Central memory CD8-positive, alpha-beta T cell (primary cell): ENCODE data around the gene UBL7.

ENCODE experiments used
- ATAC-seq: fragments of 150-1000 bp; cut with Tn5 transposase; replicated peaks from 2 replicates; pipeline ENCODE4 v1.10.0; 2022; ENCODE audit warnings: mild to moderate bottlenecking, moderate FRiP score, moderate number of reproducible peaks; ENCODE audit not compliant: poor library complexity, severe bottlenecking; ENCODE audit errors: extremely low read depth
- DNase-seq, 2 donors: peaks; one replicate each; pipeline ENCODE4 v3.0.0; 2021; ENCODE audit warnings: low spot score in 2 of 2
- H3K27ac Mint-ChIP-seq: one replicate; pipeline ENCODE4 v1.8.0; 2022; ENCODE audit warnings: low read depth, mild to moderate bottlenecking, moderate library complexity, mixed read lengths
- H3K27me3 Mint-ChIP-seq: one replicate; pipeline ENCODE4 v1.8.0; 2022; ENCODE audit warnings: mixed read lengths
- H3K36me3 Mint-ChIP-seq: one replicate; pipeline ENCODE4 v1.8.0; 2022; ENCODE audit warnings: mild to moderate bottlenecking, moderate library complexity, mixed read lengths; ENCODE audit not compliant: insufficient read depth
- H3K4me1 Mint-ChIP-seq: one replicate; pipeline ENCODE4 v1.8.0; 2022; ENCODE audit warnings: mixed read lengths
- H3K4me3 Mint-ChIP-seq: one replicate; pipeline ENCODE4 v1.8.0; 2022; ENCODE audit warnings: mild to moderate bottlenecking, moderate library complexity, mixed read lengths
- H3K9me3 Mint-ChIP-seq: one replicate; pipeline ENCODE4 v1.8.0; 2022; ENCODE audit warnings: mixed read lengths

Gene UBL7

GRCh38 chr15:74431116-74431515, 29.8 kb downstream of the UBL7 start:
- ATAC-seq: no peak
- H3K4me1 Mint-ChIP-seq: peaks cover 78% of the 10 kb centered on the region
- peaks cover 4% of the 10 kb centered on the region for H3K36me3 Mint-ChIP-seq
- H3K4me3 Mint-ChIP-seq: peak overlapping the region; percentile 83
- no peak for DNase-seq
- H3K27me3 Mint-ChIP-seq: no peaks in the 10 kb centered on the region
- no peaks in the 10 kb centered on the region for H3K9me3 Mint-ChIP-seq
- peak overlapping the region; percentile 20 for H3K27ac Mint-ChIP-seq

GRCh38 chr15:74430510-74430951, 30.4 kb downstream of the UBL7 start:
- H3K9me3 Mint-ChIP-seq: no peaks in the 10 kb centered on the region
- no peaks in the 10 kb centered on the region for H3K27me3 Mint-ChIP-seq
- no peak overlapping the region for H3K27ac Mint-ChIP-seq
- ATAC-seq: no peak
- H3K36me3 Mint-ChIP-seq: peaks cover 4% of the 10 kb centered on the region
- peaks cover 83% of the 10 kb centered on the region for H3K4me1 Mint-ChIP-seq
- DNase-seq: no peak
- peak overlapping the region; percentile 83 for H3K4me3 Mint-ChIP-seq

- peaks cover 81% of the 10 kb centered on the region for H3K4me1 Mint-ChIP-seq
- H3K36me3 Mint-ChIP-seq: peaks cover 4% of the 10 kb centered on the region
- no peaks in the 10 kb centered on the region for H3K9me3 Mint-ChIP-seq
- peak overlapping the region; percentile 23 for H3K27ac Mint-ChIP-seq
- no peak for ATAC-seq
- DNase-seq: no peak
- H3K4me3 Mint-ChIP-seq: no peak overlapping the region
- H3K27me3 Mint-ChIP-seq: no peaks in the 10 kb centered on the region
These were observed 31.1 kb downstream of the UBL7 start for GRCh38 chr15:74429781-74430400.

GRCh38 chr15:74428970-74429780, 31.8 kb downstream of the UBL7 start:
- no peaks in the 10 kb centered on the region for H3K27me3 Mint-ChIP-seq
- DNase-seq: no peak
- peak overlapping the region; percentile 85 for H3K27ac Mint-ChIP-seq
- H3K4me3 Mint-ChIP-seq: no peak overlapping the region
- no peaks in the 10 kb centered on the region for H3K9me3 Mint-ChIP-seq
- H3K36me3 Mint-ChIP-seq: peaks cover 4% of the 10 kb centered on the region
- ATAC-seq: no peak
- peaks cover 81% of the 10 kb centered on the region for H3K4me1 Mint-ChIP-seq

- H3K27me3 Mint-ChIP-seq: no peaks in the 10 kb centered on the region
- ATAC-seq: no peak
- no peak overlapping the region for H3K4me3 Mint-ChIP-seq
- peaks cover 2% of the 10 kb centered on the region for H3K36me3 Mint-ChIP-seq
- H3K9me3 Mint-ChIP-seq: no peaks in the 10 kb centered on the region
- H3K27ac Mint-ChIP-seq: peak overlapping the region; percentile 85
- no peak for DNase-seq
- peaks cover 86% of the 10 kb centered on the region for H3K4me1 Mint-ChIP-seq
These were observed 32.5 kb downstream of the UBL7 start for GRCh38 chr15:74428442-74428787.

- H3K4me3 Mint-ChIP-seq: no peak overlapping the region
- no peaks in the 10 kb centered on the region for H3K9me3 Mint-ChIP-seq
- ATAC-seq: no peak
- no peaks in the 10 kb centered on the region for H3K27me3 Mint-ChIP-seq
- peaks cover 89% of the 10 kb centered on the region for H3K4me1 Mint-ChIP-seq
- H3K36me3 Mint-ChIP-seq: peaks cover 2% of the 10 kb centered on the region
- H3K27ac Mint-ChIP-seq: peak overlapping the region; percentile 85
- no peak for DNase-seq
These were observed 33.1 kb downstream of the UBL7 start for GRCh38 chr15:74427607-74428441.

GRCh38 chr15:74426404-74427281, 34.3 kb downstream of the UBL7 start:
- no peak for ATAC-seq
- no peaks in the 10 kb centered on the region for H3K36me3 Mint-ChIP-seq
- H3K4me3 Mint-ChIP-seq: no peak overlapping the region
- H3K27me3 Mint-ChIP-seq: no peaks in the 10 kb centered on the region
- no peaks in the 10 kb centered on the region for H3K9me3 Mint-ChIP-seq
- H3K4me1 Mint-ChIP-seq: peaks cover 82% of the 10 kb centered on the region
- no peak for DNase-seq
- no peak overlapping the region for H3K27ac Mint-ChIP-seq

GRCh38 chr15:74425630-74426029, 35.3 kb downstream of the UBL7 start:
- Mint-ChIP-seq H3K36me3 (peaks cover 1% of the 10 kb centered on the region), H3K27ac (no peak overlapping the region), H3K4me1 (peaks cover 83% of the 10 kb centered on the region), H3K9me3 (no peaks in the 10 kb centered on the region), H3K27me3 (no peaks in the 10 kb centered on the region), H3K4me3 (no peak overlapping the region)
- no peak for ATAC-seq
- no peak for DNase-seq

- Mint-ChIP-seq H3K27ac (peak overlapping the region; percentile 66), H3K27me3 (no peaks in the 10 kb centered on the region)
These were observed 35.9 kb downstream of the UBL7 start for GRCh38 chr15:74424901-74425528.

GRCh38 chr15:74423431-74424257, 37.3 kb downstream of the UBL7 start:
- H3K9me3 Mint-ChIP-seq: no peaks in the 10 kb centered on the region
- H3K27me3 Mint-ChIP-seq: no peaks in the 10 kb centered on the region
- peaks cover 1% of the 10 kb centered on the region for H3K36me3 Mint-ChIP-seq
- ATAC-seq: no peak
- H3K4me1 Mint-ChIP-seq: peaks cover 77% of the 10 kb centered on the region
- H3K4me3 Mint-ChIP-seq: no peak overlapping the region
- peak overlapping the region; percentile 66 for H3K27ac Mint-ChIP-seq
- no peak for DNase-seq

More at GRCh38 chr15:74424901-74425528, 35.9 kb downstream of the UBL7 start:
- ATAC-seq: no peak
- Mint-ChIP-seq H3K36me3 (peaks cover 1% of the 10 kb centered on the region), H3K4me1 (peaks cover 83% of the 10 kb centered on the region), H3K9me3 (no peaks in the 10 kb centered on the region), H3K4me3 (no peak overlapping the region)
- no peak for DNase-seq
